Activated T-helper 1 cell treated with Interleukin-2 at 50 U/mL for 16 hours (primary cell): ENCODE measurements around the gene AVEN.
"Not testable (repeated sequence)": the region's sequence is repeated elsewhere in the genome, so short reads cannot be mapped to it uniquely, and the experiment has no call there.

Experiments used
- DNase-seq: peaks from one replicate; pipeline ENCODE4 v3.0.0-alpha.2; 2020; ENCODE audit warnings: low read depth

The AVEN gene

GRCh38 chr15:34038023-34038870 is 757 bp downstream of the AVEN start:
- DNase-seq = peak; percentile 67

DNA sequence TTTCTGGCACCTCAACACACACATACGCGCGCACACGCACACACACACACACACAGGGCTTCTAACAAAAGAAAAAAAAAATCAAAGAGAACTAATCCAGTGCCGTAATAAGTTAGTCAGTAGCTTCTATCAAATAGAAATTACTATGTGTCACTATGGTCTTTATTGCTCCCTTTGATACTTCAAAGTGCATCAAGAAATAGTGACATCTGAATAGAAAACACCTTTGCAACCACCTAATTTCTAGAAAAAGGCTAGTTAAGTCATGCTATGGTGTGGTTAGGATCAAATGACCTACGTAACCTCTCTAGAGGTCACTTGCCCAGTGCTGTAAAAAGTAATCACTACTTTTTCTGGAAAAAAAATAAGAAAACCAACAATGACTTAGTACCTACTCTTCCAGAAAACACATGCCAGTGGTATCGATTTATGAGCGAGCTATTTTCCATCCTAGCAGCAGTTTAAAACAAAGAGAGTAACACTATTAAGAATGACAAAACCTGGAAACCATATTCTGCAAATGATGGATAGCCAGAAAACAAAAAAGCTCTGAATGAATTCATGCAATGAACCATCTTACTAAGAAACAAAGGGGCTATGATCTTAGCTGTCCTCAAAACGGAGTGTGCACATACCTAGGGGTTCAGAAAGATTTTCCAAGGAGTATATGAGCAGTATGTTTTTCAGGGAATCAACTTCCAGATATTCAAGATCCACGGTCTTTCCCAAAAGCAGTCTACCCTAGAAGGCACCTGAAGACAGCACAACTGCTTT is 6.8 kb downstream of the AVEN start:
- no peak for DNase-seq

DNA sequence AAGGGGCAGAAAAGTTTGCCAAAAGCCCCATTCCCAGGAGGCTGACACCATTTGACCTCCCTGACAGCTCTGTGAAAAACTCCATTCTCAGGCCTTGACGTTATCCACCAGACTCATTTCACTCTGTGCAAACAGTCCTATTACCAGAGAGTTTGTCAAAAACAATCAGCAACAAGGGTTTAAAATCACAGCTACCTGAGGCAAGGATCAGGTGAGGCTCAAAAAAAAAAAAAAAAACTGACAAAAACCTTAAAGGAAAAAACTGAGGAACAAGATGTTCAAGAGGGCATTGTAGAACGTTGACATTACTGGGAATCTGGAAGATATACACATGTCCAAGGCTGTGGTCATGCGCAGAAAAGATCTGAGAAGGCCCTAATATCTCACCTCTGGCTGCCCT is 11.4 kb downstream of the AVEN start:
- no peak for DNase-seq

DNA sequence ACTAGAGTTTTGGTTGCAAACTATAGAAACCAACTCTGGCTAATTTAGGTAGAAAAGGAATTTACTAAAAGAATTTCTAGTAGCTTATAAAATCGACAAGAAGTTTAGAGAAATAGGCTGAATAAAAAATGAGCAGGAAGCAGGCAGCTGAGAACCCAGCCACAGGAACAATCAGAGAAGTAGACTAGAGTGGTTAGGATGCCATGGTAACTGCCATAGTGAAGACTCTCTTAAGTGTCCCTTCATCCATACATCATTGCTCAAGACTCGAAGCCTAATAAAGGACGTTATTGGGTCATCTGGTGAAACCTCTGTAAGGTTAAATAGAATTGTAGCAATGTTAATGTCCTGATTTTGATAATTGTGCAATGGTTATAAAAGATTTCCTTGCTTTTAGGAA is 13.8 kb downstream of the AVEN start:
- no peak for DNase-seq

DNA sequence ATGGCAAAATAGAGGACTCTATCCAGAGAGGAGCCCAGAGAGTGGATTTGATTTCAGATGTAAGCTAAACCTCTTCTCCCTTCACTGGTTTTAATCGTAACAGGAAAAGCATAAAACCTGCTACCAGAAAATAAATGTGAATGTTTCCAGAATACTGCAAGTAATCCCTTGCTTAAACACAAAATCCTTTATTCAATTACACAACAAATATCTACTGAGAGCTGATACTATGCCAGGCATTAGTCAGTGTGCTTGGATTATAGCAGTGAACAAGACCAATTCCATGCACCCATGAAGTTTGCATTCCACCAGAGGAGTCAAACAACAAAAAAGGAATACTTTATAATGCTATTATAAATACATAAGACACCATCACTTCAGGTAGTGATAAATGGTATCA is 15.1 kb downstream of the AVEN start:
- no peak for DNase-seq

DNA sequence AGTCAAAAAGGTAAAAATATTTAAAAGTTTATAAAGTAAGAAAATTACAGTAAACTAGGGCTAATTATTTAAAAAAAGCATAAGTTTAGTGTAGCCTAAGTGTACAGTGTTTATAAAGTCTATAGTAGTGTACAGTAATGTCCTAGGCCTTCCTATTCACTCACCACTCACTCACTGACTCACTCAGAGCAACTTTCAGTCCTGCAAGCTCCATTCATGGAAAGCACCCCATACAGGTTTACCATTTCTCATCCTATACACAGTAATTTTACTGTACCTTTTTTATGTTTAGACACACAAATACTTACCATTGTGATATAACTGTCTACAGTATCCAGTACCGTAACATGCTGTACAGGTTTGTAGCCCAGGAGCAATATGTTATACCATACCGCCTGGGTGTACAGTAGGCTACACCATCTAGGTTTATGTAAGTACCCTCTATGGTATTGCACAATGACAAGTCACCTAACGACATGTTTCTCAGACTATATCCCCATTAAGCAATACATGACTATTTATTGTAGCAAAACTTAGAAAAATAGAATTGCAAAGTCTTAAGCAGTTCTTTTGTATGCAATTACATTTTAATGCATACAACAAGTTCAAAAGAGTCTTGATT is 19.5 kb downstream of the AVEN start:
- DNase-seq = no peak

- DNase-seq = not testable (repeated sequence)
Measured at GRCh38 chr15:34018738-34019137, 20.3 kb downstream of the AVEN start.

DNA sequence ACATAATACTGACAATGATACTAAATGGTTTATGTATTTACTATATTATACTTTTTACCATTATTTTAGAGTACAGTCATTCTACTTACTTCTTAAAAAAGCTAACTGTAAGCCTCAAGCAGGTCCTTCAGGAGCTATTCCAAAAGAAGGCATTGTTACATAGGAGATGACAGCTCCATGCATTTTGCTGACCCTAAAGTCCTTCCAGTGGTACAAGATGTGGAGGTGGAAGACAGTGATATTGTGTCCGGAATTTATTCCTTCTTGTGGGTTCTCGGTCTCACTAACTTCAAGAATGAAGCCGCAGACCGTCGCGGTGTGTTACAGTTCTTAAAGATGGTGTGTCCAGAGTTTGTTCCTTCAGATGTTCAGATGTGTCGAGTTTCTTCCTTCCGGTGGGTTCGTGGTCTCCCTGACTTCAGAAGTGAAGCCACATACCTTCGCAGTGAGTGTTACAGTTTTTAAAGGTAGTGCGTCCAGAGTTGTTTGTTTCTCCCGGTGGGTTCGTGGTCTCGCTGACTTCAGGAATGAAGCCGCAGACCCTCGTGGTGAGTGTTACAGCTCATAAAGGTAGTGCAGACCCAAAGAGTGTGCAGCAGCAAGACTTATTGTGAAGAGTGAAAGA is 20.9 kb downstream of the AVEN start:
- DNase-seq = no peak

DNA sequence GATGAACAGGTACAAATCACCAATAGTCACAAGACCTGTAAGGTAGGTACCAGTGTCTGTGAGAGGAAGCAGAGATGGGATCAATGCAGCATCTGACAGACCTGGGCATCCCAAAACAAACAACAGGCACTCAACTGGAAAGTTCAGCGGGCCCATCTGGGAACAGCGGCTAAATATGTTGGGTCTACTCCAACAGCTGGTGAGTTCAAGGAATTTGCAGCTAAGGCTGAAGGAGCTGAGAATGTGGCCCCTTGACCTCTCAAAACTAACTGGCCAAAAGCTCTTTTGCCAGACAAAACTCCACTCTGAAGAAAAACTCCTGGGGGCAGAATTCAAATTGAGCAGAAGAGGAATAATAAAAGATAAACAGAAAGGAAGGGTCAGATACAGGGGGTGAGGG is 24.4 kb downstream of the AVEN start:
- DNase-seq = no peak

DNA sequence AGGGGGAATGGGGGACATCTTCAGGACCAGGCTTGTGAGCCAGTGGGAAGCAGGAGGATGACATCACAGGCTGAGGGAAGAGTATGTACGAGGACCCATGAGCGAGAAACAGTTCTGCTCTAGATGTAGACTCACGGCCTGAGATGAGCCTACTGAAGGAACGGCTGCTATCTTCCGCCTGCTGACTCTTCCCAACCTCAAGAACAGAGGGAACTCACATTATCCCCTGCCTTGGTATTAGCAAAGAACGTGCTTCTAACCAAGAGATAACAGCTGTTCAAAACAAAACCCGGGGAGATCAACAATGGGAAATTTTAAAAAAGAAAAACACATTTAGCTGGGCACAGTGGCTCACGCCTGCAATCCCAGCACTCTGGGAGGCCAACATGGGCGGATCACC is 25.3 kb downstream of the AVEN start:
- no peak for DNase-seq

- DNase-seq = no peak
Measured at GRCh38 chr15:34012461-34013028, 26.5 kb downstream of the AVEN start.

GRCh38 chr15:34011481-34011880 is 27.5 kb downstream of the AVEN start:
- DNase-seq = no peak

- no peak for DNase-seq
Measured at GRCh38 chr15:34010921-34011320, 28.1 kb downstream of the AVEN start.

DNA sequence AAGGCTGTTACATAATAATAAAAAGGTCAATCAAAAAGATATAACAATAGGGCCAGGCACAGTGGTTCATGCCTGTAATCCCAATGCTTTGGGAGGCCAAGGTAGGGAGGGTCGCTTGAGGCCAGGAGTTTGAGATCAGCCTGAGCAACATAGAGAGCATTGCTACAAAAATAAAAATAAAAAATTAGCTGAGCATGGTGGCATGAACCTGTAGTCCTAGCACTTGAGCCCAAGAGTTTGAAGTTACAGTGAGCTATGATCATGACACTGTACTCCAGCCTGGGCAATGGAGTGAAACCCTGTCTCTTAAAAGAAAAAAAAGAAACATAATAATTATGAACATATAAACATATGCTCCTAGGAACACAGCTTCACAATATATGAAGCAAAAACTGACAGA is 29.3 kb downstream of the AVEN start:
- DNase-seq = no peak

- no peak for DNase-seq
Measured at GRCh38 chr15:34006381-34006780, 32.6 kb downstream of the AVEN start.

DNA sequence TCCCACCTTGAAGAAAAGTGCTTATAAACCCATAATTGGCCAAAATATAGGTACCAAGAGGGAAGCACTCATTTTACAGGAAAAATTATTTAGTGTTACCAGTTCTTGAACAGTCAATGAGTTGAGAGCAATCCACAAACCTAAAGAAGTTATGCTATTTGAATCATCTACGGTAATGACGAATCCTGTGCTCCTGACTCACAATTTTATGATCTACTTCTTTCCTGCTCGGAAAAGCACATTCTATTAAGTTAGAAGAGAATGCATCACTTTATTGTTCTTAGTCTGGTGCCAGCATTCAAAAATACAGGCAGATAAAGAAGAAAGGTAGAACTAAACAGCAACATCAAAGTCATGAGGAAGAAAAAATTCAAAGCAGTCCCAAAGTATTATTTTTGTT is 37.5 kb downstream of the AVEN start:
- DNase-seq = no peak

GRCh38 chr15:33995666-33996065 is 43.3 kb downstream of the AVEN start:
- DNase-seq = not testable (repeated sequence)

- no peak for DNase-seq
Measured at GRCh38 chr15:33994005-33994615, 44.9 kb downstream of the AVEN start.

- no peak for DNase-seq
Measured at GRCh38 chr15:33988384-33988783, 50.6 kb downstream of the AVEN start.

- DNase-seq = no peak
Measured at GRCh38 chr15:33987444-33987843, 51.6 kb downstream of the AVEN start.

DNA sequence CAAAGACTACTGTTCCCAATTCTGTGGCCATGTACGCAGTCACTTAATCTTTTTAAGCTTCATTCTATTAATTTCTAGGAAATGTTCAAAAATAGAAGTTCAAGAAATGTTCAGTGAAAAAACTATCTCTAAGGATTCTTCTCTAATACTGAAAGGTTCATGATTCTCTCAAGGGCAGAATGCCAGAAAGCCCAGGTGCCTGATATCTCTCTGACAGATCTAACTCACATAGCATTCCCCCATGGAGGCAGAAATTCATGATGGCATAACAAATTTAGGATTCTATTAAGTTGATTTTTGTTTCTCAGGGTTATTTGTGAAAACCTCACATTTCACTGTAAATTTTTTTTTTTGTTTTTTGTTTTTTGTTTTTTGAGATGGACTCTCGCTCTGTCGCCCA is 53.3 kb downstream of the AVEN start:
- DNase-seq = no peak

GRCh38 chr15:33985287-33985686 is 53.7 kb downstream of the AVEN start:
- DNase-seq = no peak
